HepG2 (cell line): ENCODE data around the gene TFEB. TPM values are rescaled to one million over a fixed set of nuclear protein-coding genes. Genes with fewer than 3 reads are reported as not detected.

Experiments
- CBFB ChIP-seq: sonication (generic); formaldehyde crosslinking; IDR thresholded peaks from 2 replicates; pipeline ENCODE4 v1.4.0; 2020; ENCODE audit warnings: missing genetic modification reagents
- CBX1 ChIP-seq: IDR thresholded peaks from one replicate; pipeline ENCODE4 v1.6.1; 2016; ENCODE audit warnings: antibody characterized with exemption, low read depth
- CC2D1A ChIP-seq: sonication (generic); formaldehyde crosslinking; IDR thresholded peaks from 2 replicates; pipeline ENCODE4 v1.8.1; 2023; ENCODE audit warnings: mild to moderate bottlenecking, missing genetic modification reagents
- CENPX ChIP-seq: sonication (generic); formaldehyde crosslinking; IDR thresholded peaks from 2 replicates; pipeline ENCODE4 v1.9.0; 2021; ENCODE audit warnings: mild to moderate bottlenecking, missing genetic modification reagents, moderate library complexity
- KMT2A ChIP-seq: sonication (generic); formaldehyde crosslinking; IDR thresholded peaks from 2 replicates; pipeline ENCODE4 v1.4.0; 2020; ENCODE audit warnings: missing genetic modification reagents
- LCORL ChIP-seq, 2 experiments: fragments of 450-650 bp in 1 of 2; sonication (generic) in 1 of 2; formaldehyde crosslinking in 1 of 2; IDR thresholded peaks; 2 replicates each; pipeline versions ENCODE4 v1.5.0 to v1.6.1; 2017 to 2020; ENCODE audit warnings: antibody characterized with exemption in 1 of 2, missing genetic modification reagents in 1 of 2
- NFATC3 ChIP-seq: sonication (generic); formaldehyde crosslinking; IDR thresholded peaks from 2 replicates; pipeline ENCODE4 v1.5.1; 2020; ENCODE audit warnings: mild to moderate bottlenecking, missing genetic modification reagents
- NFE2 ChIP-seq: sonication (generic); formaldehyde crosslinking; IDR thresholded peaks from 2 replicates; pipeline ENCODE4 v1.4.0; 2020; ENCODE audit warnings: missing genetic modification reagents
- PAWR ChIP-seq: sonication (generic); formaldehyde crosslinking; IDR thresholded peaks from 2 replicates; pipeline ENCODE4 v1.4.0; 2020; ENCODE audit warnings: missing genetic modification reagents, mild to moderate bottlenecking, borderline replicate concordance
- RARG ChIP-seq: sonication (generic); formaldehyde crosslinking; IDR thresholded peaks from 2 replicates; pipeline ENCODE4 v1.4.0; 2020; ENCODE audit warnings: low read depth, mild to moderate bottlenecking, missing genetic modification reagents
- RELA ChIP-seq: sonication (generic); formaldehyde crosslinking; IDR thresholded peaks from 2 replicates; pipeline ENCODE4 v1.4.0; 2020; ENCODE audit warnings: missing genetic modification reagents
- ZFY ChIP-seq: sonication (generic); formaldehyde crosslinking; IDR thresholded peaks from 2 replicates; pipeline ENCODE4 v1.4.0; 2020; ENCODE audit warnings: missing genetic modification reagents
- ZNF468 ChIP-seq: sonication (generic); formaldehyde crosslinking; IDR thresholded peaks from 2 replicates; pipeline ENCODE4 v1.8.0; 2022; ENCODE audit warnings: mild to moderate bottlenecking, moderate library complexity, missing genetic modification reagents
- polyA plus RNA-seq, 8 experiments: library from polyadenylated mRNA; depleted of rRNA in 3 of 8; stranded (reverse) in 7 of 8; unstranded in 1 of 8; fragments of >200 nt; fragmentation: Illumina TruSeq in 4 of 8; extraction: Trizol in 4 of 8; gene quantifications; 2 replicates each; pipeline versions ENCODE4 v1.2.1 to v1.2.3, GENCODE V29; 2011 to 2016; ENCODE audit warnings: low read depth in 4 of 8, missing spikeins in 1 of 8, mixed read lengths in 1 of 8; ENCODE audit not compliant: insufficient read depth in 1 of 8
- total RNA-seq, 5 experiments: library from RNA; depleted of rRNA; stranded (reverse); fragments of >200 nt; fragmentation: Illumina TruSeq; extraction: Trizol; gene quantifications; 2 replicates each; pipeline ENCODE4 v1.2.3, GENCODE V29; 2016; ENCODE audit warnings: low read depth in 1 of 5
- TF ChIP-seq, protein P1 (sequence below): sonication (generic); formaldehyde crosslinking; conservative IDR thresholded peaks from 2 replicates; pipeline ENCODE4 v1.8.0; 2022; ENCODE audit warnings: missing genetic modification reagents
- TF ChIP-seq, protein P2 (sequence below): sonication (generic); formaldehyde crosslinking; IDR thresholded peaks from 2 replicates; pipeline ENCODE4 v1.4.0; 2020; ENCODE audit warnings: mild to moderate bottlenecking, low read depth, missing genetic modification reagents
- TF ChIP-seq, protein P3 (sequence below): sonication (generic); formaldehyde crosslinking; IDR thresholded peaks from 2 replicates; pipeline ENCODE4 v1.9.0; 2021; ENCODE audit warnings: missing genetic modification reagents, borderline replicate concordance
- TF ChIP-seq, protein P4 (sequence below): sonication (generic); formaldehyde crosslinking; IDR thresholded peaks from 2 replicates; pipeline ENCODE4 v1.8.1; 2023; ENCODE audit warnings: mild to moderate bottlenecking, missing genetic modification reagents, borderline replicate concordance
- TF ChIP-seq, protein P5 (sequence below): IDR thresholded peaks from 2 replicates; pipeline ENCODE4 v1.6.1; 2016; ENCODE audit warnings: low read depth, missing genetic modification reagents, missing compliant biosample characterization

Gene TFEB
- total and polyA plus RNA-seq, 2 of the 13 experiments (the other 11 are each of a cell fraction or from before 2014, with no cell fraction given): 13.3 to 18.7 TPM

DNA sequence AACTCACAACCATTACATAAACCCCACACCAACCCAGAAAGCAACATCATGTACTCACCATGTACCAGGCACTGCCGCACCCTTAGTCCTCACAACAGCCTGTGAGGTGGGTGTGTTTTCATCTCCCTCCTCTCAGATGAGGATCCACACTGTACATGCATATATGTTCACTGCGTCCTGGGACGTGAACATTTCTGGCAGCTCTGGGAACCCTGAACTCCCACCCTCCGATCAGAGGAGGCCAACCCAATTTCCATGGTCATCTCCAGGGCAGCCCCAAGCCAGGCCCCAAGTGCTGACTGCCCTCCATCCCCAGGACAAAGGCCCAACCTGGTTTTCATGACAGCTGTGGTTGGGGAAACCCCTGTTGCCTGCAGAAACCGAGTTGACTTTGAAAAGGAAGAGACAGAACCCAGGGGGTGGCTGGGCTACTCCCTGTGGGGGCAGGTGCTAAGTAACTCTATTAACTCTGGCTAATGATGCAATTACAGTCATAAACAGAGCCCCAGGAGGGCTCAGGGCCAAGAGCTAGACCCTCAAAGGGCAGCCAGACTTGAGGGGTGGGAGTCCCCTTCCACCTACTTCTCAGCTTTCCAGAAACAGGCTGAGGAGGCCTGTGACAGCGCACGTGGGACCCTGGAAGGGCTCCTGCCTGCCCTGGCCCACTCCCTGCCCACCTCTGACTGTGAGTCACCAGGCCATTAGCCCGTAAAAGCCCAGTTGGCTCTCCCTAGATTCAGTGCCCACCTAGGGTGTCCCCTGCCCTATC, 2.6 kb downstream of the TFEB start (continued):
- TF ChIP-seq NFE2 (CRISPR knock-in tag) (no peak), CC2D1A (CRISPR knock-in tag) (no peak), CBFB (no peak), ZFY (no peak), RELA (CRISPR knock-in tag) (no peak), LCORL (IDR thresholded peaks at IDR 0.05) (no peak), LCORL (CRISPR knock-in tag; IDR thresholded peaks at IDR 0.05) (no peak), CBX1 (no peak), PAWR (CRISPR knock-in tag) (no peak), CENPX (no peak), NFATC3 (CRISPR knock-in tag) (no peak), KMT2A (no peak), RARG (CRISPR knock-in tag) (no peak), ZNF468 (CRISPR knock-in tag) (no peak)
- TF ChIP-seq, protein P1, sequence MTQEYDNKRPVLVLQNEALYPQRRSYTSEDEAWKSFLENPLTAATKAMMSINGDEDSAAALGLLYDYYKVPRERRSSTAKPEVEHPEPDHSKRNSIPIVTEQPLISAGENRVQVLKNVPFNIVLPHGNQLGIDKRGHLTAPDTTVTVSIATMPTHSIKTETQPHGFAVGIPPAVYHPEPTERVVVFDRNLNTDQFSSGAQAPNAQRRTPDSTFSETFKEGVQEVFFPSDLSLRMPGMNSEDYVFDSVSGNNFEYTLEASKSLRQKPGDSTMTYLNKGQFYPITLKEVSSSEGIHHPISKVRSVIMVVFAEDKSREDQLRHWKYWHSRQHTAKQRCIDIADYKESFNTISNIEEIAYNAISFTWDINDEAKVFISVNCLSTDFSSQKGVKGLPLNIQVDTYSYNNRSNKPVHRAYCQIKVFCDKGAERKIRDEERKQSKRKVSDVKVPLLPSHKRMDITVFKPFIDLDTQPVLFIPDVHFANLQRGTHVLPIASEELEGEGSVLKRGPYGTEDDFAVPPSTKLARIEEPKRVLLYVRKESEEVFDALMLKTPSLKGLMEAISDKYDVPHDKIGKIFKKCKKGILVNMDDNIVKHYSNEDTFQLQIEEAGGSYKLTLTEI (CRISPR knock-in tag): no peak
- TF ChIP-seq, protein P2, sequence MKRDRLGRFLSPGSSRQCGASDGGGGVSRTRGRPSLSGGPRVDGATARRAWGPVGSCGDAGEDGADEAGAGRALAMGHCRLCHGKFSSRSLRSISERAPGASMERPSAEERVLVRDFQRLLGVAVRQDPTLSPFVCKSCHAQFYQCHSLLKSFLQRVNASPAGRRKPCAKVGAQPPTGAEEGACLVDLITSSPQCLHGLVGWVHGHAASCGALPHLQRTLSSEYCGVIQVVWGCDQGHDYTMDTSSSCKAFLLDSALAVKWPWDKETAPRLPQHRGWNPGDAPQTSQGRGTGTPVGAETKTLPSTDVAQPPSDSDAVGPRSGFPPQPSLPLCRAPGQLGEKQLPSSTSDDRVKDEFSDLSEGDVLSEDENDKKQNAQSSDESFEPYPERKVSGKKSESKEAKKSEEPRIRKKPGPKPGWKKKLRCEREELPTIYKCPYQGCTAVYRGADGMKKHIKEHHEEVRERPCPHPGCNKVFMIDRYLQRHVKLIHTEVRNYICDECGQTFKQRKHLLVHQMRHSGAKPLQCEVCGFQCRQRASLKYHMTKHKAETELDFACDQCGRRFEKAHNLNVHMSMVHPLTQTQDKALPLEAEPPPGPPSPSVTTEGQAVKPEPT (CRISPR knock-in tag): no peak
- TF ChIP-seq, protein P3, sequence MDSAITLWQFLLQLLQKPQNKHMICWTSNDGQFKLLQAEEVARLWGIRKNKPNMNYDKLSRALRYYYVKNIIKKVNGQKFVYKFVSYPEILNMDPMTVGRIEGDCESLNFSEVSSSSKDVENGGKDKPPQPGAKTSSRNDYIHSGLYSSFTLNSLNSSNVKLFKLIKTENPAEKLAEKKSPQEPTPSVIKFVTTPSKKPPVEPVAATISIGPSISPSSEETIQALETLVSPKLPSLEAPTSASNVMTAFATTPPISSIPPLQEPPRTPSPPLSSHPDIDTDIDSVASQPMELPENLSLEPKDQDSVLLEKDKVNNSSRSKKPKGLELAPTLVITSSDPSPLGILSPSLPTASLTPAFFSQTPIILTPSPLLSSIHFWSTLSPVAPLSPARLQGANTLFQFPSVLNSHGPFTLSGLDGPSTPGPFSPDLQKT (CRISPR knock-in tag): no peak
- TF ChIP-seq, protein P4, sequence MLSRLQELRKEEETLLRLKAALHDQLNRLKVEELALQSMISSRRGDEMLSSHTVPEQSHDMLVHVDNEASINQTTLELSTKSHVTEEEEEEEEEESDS (CRISPR knock-in tag): no peak
- TF ChIP-seq, protein P5, sequence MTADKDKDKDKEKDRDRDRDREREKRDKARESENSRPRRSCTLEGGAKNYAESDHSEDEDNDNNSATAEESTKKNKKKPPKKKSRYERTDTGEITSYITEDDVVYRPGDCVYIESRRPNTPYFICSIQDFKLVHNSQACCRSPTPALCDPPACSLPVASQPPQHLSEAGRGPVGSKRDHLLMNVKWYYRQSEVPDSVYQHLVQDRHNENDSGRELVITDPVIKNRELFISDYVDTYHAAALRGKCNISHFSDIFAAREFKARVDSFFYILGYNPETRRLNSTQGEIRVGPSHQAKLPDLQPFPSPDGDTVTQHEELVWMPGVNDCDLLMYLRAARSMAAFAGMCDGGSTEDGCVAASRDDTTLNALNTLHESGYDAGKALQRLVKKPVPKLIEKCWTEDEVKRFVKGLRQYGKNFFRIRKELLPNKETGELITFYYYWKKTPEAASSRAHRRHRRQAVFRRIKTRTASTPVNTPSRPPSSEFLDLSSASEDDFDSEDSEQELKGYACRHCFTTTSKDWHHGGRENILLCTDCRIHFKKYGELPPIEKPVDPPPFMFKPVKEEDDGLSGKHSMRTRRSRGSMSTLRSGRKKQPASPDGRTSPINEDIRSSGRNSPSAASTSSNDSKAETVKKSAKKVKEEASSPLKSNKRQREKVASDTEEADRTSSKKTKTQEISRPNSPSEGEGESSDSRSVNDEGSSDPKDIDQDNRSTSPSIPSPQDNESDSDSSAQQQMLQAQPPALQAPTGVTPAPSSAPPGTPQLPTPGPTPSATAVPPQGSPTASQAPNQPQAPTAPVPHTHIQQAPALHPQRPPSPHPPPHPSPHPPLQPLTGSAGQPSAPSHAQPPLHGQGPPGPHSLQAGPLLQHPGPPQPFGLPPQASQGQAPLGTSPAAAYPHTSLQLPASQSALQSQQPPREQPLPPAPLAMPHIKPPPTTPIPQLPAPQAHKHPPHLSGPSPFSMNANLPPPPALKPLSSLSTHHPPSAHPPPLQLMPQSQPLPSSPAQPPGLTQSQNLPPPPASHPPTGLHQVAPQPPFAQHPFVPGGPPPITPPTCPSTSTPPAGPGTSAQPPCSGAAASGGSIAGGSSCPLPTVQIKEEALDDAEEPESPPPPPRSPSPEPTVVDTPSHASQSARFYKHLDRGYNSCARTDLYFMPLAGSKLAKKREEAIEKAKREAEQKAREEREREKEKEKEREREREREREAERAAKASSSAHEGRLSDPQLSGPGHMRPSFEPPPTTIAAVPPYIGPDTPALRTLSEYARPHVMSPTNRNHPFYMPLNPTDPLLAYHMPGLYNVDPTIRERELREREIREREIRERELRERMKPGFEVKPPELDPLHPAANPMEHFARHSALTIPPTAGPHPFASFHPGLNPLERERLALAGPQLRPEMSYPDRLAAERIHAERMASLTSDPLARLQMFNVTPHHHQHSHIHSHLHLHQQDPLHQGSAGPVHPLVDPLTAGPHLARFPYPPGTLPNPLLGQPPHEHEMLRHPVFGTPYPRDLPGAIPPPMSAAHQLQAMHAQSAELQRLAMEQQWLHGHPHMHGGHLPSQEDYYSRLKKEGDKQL (CRISPR knock-in tag): no peak
